Measurements from ENCODE around the gene SERPIND1.

Gene SERPIND1

GRCh38 chr22:20779818-20780158 is 5.9 kb downstream of the SERPIND1 start:
- H3K4me3 ChIP-seq (ENCODE audit: low read depth, low read length), result no peak overlapping the region
- TF ChIP-seq, protein P1, sequence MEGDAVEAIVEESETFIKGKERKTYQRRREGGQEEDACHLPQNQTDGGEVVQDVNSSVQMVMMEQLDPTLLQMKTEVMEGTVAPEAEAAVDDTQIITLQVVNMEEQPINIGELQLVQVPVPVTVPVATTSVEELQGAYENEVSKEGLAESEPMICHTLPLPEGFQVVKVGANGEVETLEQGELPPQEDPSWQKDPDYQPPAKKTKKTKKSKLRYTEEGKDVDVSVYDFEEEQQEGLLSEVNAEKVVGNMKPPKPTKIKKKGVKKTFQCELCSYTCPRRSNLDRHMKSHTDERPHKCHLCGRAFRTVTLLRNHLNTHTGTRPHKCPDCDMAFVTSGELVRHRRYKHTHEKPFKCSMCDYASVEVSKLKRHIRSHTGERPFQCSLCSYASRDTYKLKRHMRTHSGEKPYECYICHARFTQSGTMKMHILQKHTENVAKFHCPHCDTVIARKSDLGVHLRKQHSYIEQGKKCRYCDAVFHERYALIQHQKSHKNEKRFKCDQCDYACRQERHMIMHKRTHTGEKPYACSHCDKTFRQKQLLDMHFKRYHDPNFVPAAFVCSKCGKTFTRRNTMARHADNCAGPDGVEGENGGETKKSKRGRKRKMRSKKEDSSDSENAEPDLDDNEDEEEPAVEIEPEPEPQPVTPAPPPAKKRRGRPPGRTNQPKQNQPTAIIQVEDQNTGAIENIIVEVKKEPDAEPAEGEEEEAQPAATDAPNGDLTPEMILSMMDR (IDR thresholded peaks at IDR 0.05; ENCODE audit: low read depth, low read length), result no peak

GRCh38 chr22:20781272-20781990 is 7.5 kb downstream of the SERPIND1 start:
- no peak overlapping the region for H3K4me3 ChIP-seq (ENCODE audit: low read depth, low read length)
- TF ChIP-seq, protein P1 (IDR thresholded peaks at IDR 0.05; ENCODE audit: low read depth, low read length), result no peak

DNA sequence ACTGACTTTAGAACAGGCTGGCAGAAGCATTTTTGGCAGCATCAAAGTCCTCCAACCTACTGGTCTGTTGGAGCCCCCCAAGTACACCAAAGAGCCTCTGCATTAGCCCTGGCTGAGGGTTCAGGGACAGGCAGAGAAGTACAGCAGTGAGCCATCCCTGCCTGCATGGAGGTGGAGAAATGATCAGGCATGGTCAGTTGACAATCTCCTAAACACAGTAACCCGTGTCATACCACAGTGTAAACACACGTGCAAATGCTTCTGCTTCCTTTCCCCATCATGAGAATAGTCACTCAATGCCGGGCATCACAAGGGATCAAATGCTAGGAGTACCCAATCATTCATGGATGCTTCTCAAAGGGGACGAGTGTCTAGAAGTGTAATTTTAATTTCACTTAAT is 8.2 kb downstream of the SERPIND1 start:
- TF ChIP-seq, protein P1 (IDR thresholded peaks at IDR 0.05; ENCODE audit: low read depth, low read length), result no peak
- H3K4me3 ChIP-seq (ENCODE audit: low read depth, low read length), result no peak overlapping the region

GRCh38 chr22:20782596-20783299 is 8.8 kb downstream of the SERPIND1 start:
- TF ChIP-seq, protein P1 (IDR thresholded peaks at IDR 0.05; ENCODE audit: low read depth, low read length), result no peak
- H3K4me3 ChIP-seq (ENCODE audit: low read depth, low read length), result no peak overlapping the region

- TF ChIP-seq, protein P1 (IDR thresholded peaks at IDR 0.05; ENCODE audit: low read depth, low read length), result no peak
- H3K4me3 ChIP-seq (ENCODE audit: low read depth, low read length), result no peak overlapping the region
These were observed 9.4 kb downstream of the SERPIND1 start for GRCh38 chr22:20783300-20783673.

DNA sequence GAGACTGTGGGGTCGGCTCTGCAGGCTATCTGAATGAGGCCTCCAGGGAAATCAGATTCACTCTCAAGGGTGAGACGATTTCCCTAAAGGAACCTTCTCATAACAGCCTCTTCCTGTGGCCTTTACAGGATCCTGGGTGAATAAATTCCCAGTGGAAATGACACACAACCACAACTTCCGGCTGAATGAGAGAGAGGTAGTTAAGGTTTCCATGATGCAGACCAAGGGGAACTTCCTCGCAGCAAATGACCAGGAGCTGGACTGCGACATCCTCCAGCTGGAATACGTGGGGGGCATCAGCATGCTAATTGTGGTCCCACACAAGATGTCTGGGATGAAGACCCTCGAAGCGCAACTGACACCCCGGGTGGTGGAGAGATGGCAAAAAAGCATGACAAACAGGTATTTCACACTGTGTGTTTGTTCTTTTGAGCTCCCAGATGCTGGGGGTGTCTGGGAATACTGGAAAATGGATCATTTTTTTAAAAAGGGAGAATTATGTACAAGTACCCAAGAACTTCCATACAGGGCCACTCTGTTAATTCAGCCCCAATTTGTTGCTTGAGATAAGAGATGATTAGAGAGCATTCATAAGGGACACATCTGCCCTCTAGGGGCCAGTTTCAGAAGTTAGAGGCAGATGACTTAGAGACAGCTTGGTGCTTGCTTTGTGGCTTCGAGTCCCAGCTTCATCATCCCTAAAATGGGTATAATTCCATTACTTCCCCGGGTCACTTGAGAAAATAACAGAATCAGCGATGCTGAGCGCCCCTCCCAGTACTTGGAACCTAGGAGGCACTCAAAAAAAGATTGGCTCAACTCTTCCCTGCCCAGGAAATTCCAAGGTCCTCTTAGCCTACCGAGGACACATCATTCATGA is 10.2 kb downstream of the SERPIND1 start:
- TF ChIP-seq, protein P1 (IDR thresholded peaks at IDR 0.05; ENCODE audit: low read depth, low read length), result peak; percentile 67

More for the DNA sequence above, 10.2 kb downstream of the SERPIND1 start:
- H3K4me3 ChIP-seq (ENCODE audit: low read depth, low read length), result no peak overlapping the region
